ENCODE measurements around the gene M1AP. TPM values are rescaled to one million over a fixed set of nuclear protein-coding genes. Genes with fewer than 3 reads are reported as not detected.

Gene M1AP
- total RNA-seq, 1 donor from 2014 or later = 1.6 TPM

DNA sequence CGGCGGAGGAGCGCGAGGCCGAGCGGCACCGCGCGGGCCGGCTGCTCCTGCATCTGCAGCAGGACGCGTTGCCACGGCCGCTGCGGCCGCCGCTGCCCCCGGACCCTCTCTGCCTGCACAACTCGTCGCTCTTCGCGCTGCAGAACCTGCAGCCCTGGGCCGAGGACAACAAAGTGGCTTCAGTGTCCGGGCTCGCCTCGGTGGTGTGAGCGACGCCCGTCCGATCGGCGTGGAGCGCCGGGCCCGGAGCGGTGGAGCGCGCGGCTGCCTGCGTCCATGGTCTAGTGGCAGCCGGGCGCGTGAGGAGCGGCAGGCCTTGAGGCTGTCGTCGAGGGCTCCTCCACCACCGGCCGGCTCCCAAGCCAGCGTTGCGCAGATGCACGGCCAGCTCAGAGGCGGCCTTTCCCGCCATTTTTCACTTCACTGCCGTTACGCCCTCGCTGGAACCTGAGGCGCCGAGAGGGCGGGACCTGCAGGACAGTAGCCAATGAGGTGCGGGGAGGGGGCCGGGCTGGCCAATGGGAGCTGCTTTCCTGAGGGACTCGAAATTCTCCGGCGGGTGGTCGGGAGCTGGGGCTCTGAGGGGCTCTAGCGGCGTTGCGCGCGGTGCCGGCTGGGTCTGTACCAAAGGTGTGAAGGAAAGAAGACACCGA lies 132.0 kb downstream of the M1AP start:
- ATAC-seq = peak; percentile 46

DNA sequence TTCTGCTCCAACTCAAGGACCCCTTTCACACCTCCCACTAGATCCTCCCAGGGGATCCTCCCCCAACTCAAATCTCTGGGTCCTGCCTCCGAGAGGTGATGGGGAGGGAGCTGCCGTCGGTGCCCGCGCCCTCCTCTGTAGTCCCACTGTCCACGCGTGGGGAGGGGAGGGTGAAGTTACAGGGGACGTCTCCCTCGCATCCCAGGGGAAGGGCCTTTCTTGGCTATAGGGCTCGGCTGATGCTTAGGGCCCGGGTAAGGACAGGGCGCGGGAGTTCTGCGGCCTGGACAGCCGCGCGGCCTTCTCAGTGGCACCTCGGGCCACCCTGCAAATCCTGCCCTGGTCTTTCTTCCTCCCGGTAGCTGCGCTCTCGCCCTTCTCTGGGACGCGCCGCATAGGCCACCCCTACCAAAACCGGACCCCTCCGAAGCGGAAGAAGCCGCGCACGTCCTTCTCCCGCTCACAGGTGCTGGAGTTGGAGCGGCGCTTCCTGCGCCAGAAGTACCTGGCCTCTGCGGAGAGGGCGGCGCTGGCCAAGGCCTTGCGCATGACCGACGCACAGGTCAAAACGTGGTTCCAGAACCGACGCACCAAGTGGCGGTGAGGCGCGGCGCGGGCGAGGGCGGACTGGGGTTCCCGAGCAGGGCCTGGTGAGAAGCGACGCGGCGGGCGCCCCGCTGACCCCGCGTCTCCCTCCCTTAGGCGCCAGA lies 132.7 kb downstream of the M1AP start:
- ATAC-seq = peak; percentile 18

- ATAC-seq = no peak
These were observed 133.5 kb downstream of the M1AP start, which contains the start of gene TLX2 for GRCh38 chr2:74514368-74515270. TLX2 (plus strand) TSS chr2:74514450; CDS start chr2:74514807, 357 bp downstream.

DNA sequence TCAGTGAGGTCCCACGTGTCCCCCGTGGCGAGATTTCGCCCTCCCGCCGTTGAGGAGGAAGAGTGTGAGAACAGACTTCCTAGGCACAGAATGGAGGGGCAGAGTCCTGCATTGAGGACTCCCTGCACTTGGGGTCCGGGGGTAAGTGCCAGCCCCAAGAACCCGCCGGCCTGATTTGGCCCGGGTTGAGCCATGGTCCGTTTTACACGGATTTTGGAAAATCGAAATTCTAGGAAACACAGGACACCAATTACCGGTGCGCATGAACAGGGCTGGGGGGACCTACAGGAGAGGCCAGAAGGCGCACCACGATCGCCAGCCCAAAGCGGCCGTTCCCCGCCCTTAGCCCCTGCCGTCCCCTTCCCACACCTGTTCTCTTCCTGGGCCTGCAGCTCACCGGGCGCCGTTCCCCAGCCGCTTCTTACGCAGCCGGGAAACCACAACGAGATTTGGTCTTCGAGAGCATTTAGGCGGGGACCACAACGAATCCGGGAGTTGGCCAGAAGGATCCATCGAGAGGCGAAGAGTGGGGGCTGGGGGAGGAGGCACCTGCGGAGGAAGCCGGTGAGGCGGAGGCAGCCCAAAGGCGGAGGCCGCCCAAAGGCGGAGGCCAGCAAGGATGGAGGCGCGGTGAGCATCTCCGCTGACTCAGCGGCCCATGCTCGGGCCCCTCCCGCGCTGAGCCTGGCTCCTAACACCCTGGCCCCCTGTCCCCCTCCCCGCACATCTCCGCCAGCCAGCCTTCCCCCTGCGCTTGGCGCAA lies 134.3 kb downstream of the M1AP start:
- ATAC-seq = no peak

DNA sequence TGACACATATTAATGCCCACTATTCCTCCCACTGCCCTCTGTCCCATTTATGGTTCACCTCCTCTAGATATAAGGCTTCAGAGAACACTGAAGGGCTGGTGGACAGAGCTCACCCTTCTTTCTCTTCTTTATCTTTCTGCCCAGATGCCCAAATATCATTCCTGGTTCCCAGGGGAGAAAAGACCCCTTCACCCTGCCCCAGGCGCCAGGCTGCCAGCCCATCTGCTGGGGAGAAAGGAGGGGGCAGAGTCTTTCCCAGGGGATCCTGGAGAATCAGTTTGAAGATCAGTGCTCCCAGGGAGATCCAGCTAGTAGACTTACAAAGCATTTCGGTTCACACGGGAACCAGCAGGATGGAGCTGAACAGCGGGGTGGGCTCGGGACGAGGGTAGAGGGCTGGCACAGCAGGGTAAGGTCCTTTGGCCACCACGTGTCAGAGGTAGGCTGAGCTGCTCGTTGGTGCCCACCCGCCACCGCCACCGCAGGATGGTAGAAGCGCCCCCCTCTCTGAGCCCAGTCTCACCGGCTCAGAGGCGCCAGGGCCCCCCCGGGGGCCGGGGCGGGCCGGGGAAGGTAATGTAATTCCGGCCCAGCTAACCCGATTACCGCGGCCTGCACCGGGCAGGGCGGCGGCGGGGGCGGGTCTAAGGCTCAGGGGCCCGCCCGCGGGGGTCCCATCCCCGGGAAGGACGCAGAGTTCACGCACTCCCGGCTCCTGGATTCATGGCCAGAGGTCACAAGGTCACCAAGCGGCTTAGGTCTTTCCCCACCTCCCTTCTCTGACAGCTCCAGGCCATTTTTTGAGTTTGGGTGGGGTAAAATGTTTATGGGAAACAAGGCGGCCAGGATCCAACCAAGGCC lies 135.2 kb downstream of the M1AP start:
- ATAC-seq = no peak

DNA sequence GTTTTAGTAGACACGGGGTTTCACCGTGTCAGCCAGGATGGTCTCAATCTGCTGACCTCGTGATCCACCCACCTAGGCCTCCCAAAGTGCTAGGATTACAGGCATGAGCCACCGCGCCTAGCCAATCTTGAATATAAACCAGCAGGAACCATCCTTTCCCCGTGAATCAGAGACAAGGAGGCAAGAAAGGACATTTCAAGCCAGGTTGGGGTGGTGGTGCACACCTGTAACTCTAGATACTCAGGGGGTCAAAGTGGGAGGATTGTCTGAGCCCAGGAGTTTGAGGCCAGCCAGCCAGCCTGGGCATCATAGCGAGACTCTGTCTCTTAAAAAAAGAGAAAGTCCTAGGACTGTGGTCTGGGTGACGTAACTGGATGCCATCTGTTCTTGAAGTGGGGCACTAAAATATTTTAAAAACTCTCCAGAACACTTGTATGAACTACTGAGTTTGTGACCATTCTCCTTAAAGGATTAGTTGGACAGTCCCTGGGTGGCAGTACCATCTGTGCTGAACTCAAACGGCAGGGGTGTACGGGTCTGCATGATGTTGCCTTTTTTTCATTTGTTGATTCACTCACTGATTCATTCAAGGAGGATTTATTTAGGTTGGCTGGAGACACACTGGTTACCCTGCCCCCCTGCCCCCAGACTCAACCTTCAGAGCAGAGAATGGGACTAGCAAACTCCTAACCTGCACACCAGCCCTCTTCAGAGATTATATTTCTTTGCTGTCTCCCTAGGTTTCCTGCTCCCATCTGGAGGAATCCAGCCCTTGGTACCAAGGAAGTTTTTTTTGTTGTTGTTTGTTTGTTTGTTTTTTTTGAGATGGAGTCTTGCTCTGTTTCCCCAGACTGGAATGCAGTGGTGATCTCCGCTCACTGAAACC lies 136.8 kb downstream of the M1AP start:
- ATAC-seq = no peak

- no peak for ATAC-seq
These were observed 137.9 kb downstream of the M1AP start for GRCh38 chr2:74510272-74510671.

DNA sequence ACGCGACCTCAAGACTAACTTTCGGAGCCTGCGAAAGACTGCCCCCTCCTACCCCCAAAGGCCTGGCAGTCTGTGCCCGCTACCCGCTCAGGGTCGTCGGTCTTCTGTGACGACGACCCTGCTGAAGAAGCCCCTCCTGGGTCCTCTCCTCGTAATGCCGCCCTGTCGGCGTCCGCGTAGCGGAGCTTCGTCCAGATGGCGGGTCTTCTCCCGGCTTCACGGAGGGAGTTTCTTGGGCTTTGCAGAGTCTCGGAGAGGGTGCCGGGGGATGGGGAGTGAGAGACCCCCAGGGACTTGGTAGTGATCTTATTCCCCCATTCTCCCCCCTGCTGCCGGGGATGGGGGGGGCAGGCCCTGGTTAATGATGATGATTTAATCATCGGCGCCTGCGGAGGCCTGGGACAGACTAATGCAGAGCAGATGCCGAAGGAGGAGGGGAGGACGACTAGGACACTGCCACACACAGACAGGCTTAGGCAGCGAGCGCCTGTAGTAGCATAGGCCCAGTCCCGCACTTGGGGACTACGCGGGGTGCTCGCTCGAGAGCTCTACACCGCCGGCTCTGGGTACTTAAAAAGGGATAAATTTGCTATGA lies 140.1 kb downstream of the M1AP start:
- peak; percentile 27 for ATAC-seq

Other genes with a start within 250 kb of the M1AP start
- gene C2orf81, start 226.7 kb downstream of the M1AP start, total RNA-seq = 0.56 TPM
- gene WDR54, start 226.6 kb downstream of the M1AP start, total RNA-seq = 4.3 TPM
- 18.3 TPM for gene RTKN, start 206.4 kb downstream of the M1AP start, total RNA-seq
- gene INO80B, start 193.2 kb downstream of the M1AP start, total RNA-seq = 22.6 TPM
- gene WBP1, start 189.9 kb downstream of the M1AP start, total RNA-seq = 30.6 TPM
- 22.6 TPM for gene MOGS, start 182.9 kb downstream of the M1AP start, total RNA-seq
- gene MRPL53, start 175.7 kb downstream of the M1AP start, total RNA-seq = 87.5 TPM
- gene CCDC142, start 165.3 kb downstream of the M1AP start, total RNA-seq = 4.6 TPM
- gene TTC31, start 165.2 kb downstream of the M1AP start, total RNA-seq = 10.5 TPM
- gene LBX2, start 148.7 kb downstream of the M1AP start, total RNA-seq = 0.32 TPM
- gene PCGF1, start 140.6 kb downstream of the M1AP start, total RNA-seq = 20.6 TPM
- not detected for gene TLX2, start 133.9 kb downstream of the M1AP start, total RNA-seq
- 5.6 TPM for gene DQX1, start 122.1 kb downstream of the M1AP start, total RNA-seq
- gene AUP1, start 118.6 kb downstream of the M1AP start, total RNA-seq = 74.2 TPM
- 17.9 TPM for gene HTRA2, start 118.4 kb downstream of the M1AP start, total RNA-seq
- gene LOXL3, start 94.4 kb downstream of the M1AP start, total RNA-seq = 0.52 TPM
- gene DOK1, start 93.6 kb downstream of the M1AP start, total RNA-seq = 0.56 TPM
- gene SEMA4F, start 5.9 kb upstream of the M1AP start, total RNA-seq = 1.4 TPM
- 37.4 TPM for gene HK2, start 185.8 kb upstream of the M1AP start, total RNA-seq

All from esophagus mucosa (tissue), 1 donor.